WTC11 (cell line): ENCODE data around the gene HBE1. TPM values are rescaled to one million over a fixed set of nuclear protein-coding genes. Genes with fewer than 3 reads are reported as not detected.

Experiments
- ATAC-seq: fragments of 200-7000 bp; cut with Tn5 transposase; 2 replicates; pipeline ENCODE4 v1.10.0; 2021; ENCODE audit warnings: mild to moderate bottlenecking, moderate library complexity
- CTCF ChIA-PET: fragments of 300-600 bp; sonication (Branson Sonifier 250); formaldehyde crosslinking; loops from one replicate; lab custom pipeline; 2021; ENCODE audit warnings: antibody characterized with exemption; lab: Charles Lee
- POLR2A ChIA-PET: fragments of 350-600 bp; sonication (Branson Sonifier 250); formaldehyde crosslinking; loops from one replicate; lab custom pipeline; 2021; ENCODE audit warnings: antibody characterized with exemption; lab: Charles Lee
- DNase-seq: peaks from one replicate; pipeline ENCODE4 v3.0.0; 2021; ENCODE audit warnings: low spot score
- H3K27ac Mint-ChIP-seq: 2 replicates; pipeline ENCODE4 v1.8.0; 2021; ENCODE audit warnings: mixed read lengths
- H3K27me3 Mint-ChIP-seq: 2 replicates; pipeline ENCODE4 v1.8.0; 2021; ENCODE audit warnings: low read depth, mild to moderate bottlenecking, moderate library complexity, mixed read lengths
- H3K36me3 Mint-ChIP-seq: 2 replicates; pipeline ENCODE4 v1.8.0; 2021; ENCODE audit warnings: mixed read lengths
- H3K4me1 Mint-ChIP-seq: 2 replicates; pipeline ENCODE4 v1.8.0; 2022; ENCODE audit warnings: mixed read lengths
- H3K4me3 Mint-ChIP-seq: 2 replicates; pipeline ENCODE4 v1.8.0; 2021; ENCODE audit warnings: mild to moderate bottlenecking, moderate library complexity, mixed read lengths
- H3K9me3 Mint-ChIP-seq: 2 replicates; pipeline ENCODE4 v1.8.0; 2021; ENCODE audit warnings: mixed read lengths
- AR ChIP-seq: fragments of 250-450 bp; sonication (Bioruptor Pico); IDR thresholded peaks from 2 replicates; pipeline ENCODE4 v1.9.0; 2021; ENCODE audit warnings: mild to moderate bottlenecking
- ATF2 ChIP-seq: sonication (generic); formaldehyde crosslinking; IDR thresholded peaks from 2 replicates; pipeline ENCODE4 v1.8.1; 2022; ENCODE audit warnings: low read depth, missing genetic modification reagents, borderline replicate concordance
- ATF3 ChIP-seq: sonication (generic); formaldehyde crosslinking; conservative IDR thresholded peaks from 2 replicates; pipeline ENCODE4 v1.8.1; 2022; ENCODE audit warnings: mild to moderate bottlenecking, missing genetic modification reagents
- E2F1 ChIP-seq: sonication (generic); formaldehyde crosslinking; IDR thresholded peaks from 2 replicates; pipeline ENCODE4 v1.8.0; 2022; ENCODE audit warnings: mild to moderate bottlenecking, missing genetic modification reagents
- FOXJ3 ChIP-seq: sonication (generic); formaldehyde crosslinking; IDR thresholded peaks from 2 replicates; pipeline ENCODE4 v1.9.0; 2021; ENCODE audit warnings: missing genetic modification reagents, mild to moderate bottlenecking, borderline replicate concordance
- GTF2I ChIP-seq: fragments of 250-450 bp; sonication (Bioruptor Pico); conservative IDR thresholded peaks from 2 replicates; pipeline ENCODE4 v1.4.0; 2021; ENCODE audit warnings: mild to moderate bottlenecking
- NR1H2 ChIP-seq: sonication (generic); formaldehyde crosslinking; IDR thresholded peaks from 2 replicates; pipeline ENCODE4 v1.9.0; 2021; ENCODE audit warnings: mild to moderate bottlenecking, moderate library complexity, missing genetic modification reagents
- RORB ChIP-seq: fragments of 250-450 bp; sonication (Bioruptor Pico); IDR thresholded peaks from 2 replicates; pipeline ENCODE4 v1.9.0; 2021; ENCODE audit warnings: mild to moderate bottlenecking
- SMAD4 ChIP-seq: sonication (generic); formaldehyde crosslinking; IDR thresholded peaks from 2 replicates; pipeline ENCODE4 v1.8.0; 2022; ENCODE audit warnings: mild to moderate bottlenecking, missing genetic modification reagents
- SP1 ChIP-seq: sonication (generic); formaldehyde crosslinking; conservative IDR thresholded peaks from 2 replicates; pipeline ENCODE4 v1.8.1; 2022; ENCODE audit warnings: missing genetic modification reagents
- TEAD4 ChIP-seq: sonication (generic); formaldehyde crosslinking; IDR thresholded peaks from 2 replicates; pipeline ENCODE4 v1.8.0; 2022; ENCODE audit warnings: mild to moderate bottlenecking, missing genetic modification reagents
- ZNF416 ChIP-seq: fragments of 250-450 bp; sonication (Bioruptor Pico); IDR thresholded peaks from 2 replicates; pipeline ENCODE4 v1.9.0; 2021; ENCODE audit warnings: mild to moderate bottlenecking, inconsistent platforms
- ZNF423 ChIP-seq: fragments of 250-450 bp; sonication (Bioruptor Pico); IDR thresholded peaks from 2 replicates; pipeline ENCODE4 v2.1.2; 2022; ENCODE audit warnings: mild to moderate bottlenecking, moderate library complexity
- total RNA-seq: library from RNA; stranded (reverse); gene quantifications from 3 replicates; pipeline ENCODE4 v1.2.3, GENCODE V29; 2021
- TF ChIP-seq, protein P1 (sequence below): sonication (generic); formaldehyde crosslinking; IDR thresholded peaks from 2 replicates; pipeline ENCODE4 v1.8.0; 2022; ENCODE audit warnings: missing genetic modification reagents
- TF ChIP-seq, protein P2 (sequence below): sonication (generic); formaldehyde crosslinking; IDR thresholded peaks from 2 replicates; pipeline ENCODE4 v1.8.1; 2023; ENCODE audit warnings: mild to moderate bottlenecking, moderate library complexity, missing genetic modification reagents

The HBE1 gene
- total RNA-seq, 1 experiment from 2014 or later = 3.1 TPM

- CTCF ChIA-PET = no interaction called here
- no peak for ATAC-seq
- POLR2A ChIA-PET = no interaction called here
Measured at GRCh38 chr11:5310423-5310822, 40.7 kb upstream of the HBE1 start.

More at GRCh38 chr11:5310423-5310822, 40.7 kb upstream of the HBE1 start:
- no peaks in the 10 kb centered on the region for H3K4me1 Mint-ChIP-seq
- H3K27me3 Mint-ChIP-seq = no peaks in the 10 kb centered on the region
- H3K4me3 Mint-ChIP-seq = no peak overlapping the region
- peaks cover 7% of the 10 kb centered on the region for H3K9me3 Mint-ChIP-seq
- no peaks in the 10 kb centered on the region for H3K36me3 Mint-ChIP-seq
- DNase-seq = no peak
- no peak overlapping the region for H3K27ac Mint-ChIP-seq
- TF ChIP-seq NR1H2 = no peak
- TF ChIP-seq ZNF423 (CRISPR knock-in tag) = no peak
- no peak for TF ChIP-seq AR (CRISPR knock-in tag)
- TF ChIP-seq ATF3 = no peak
- TF ChIP-seq ATF2 (CRISPR knock-in tag) = no peak
- TF ChIP-seq, protein P1, sequence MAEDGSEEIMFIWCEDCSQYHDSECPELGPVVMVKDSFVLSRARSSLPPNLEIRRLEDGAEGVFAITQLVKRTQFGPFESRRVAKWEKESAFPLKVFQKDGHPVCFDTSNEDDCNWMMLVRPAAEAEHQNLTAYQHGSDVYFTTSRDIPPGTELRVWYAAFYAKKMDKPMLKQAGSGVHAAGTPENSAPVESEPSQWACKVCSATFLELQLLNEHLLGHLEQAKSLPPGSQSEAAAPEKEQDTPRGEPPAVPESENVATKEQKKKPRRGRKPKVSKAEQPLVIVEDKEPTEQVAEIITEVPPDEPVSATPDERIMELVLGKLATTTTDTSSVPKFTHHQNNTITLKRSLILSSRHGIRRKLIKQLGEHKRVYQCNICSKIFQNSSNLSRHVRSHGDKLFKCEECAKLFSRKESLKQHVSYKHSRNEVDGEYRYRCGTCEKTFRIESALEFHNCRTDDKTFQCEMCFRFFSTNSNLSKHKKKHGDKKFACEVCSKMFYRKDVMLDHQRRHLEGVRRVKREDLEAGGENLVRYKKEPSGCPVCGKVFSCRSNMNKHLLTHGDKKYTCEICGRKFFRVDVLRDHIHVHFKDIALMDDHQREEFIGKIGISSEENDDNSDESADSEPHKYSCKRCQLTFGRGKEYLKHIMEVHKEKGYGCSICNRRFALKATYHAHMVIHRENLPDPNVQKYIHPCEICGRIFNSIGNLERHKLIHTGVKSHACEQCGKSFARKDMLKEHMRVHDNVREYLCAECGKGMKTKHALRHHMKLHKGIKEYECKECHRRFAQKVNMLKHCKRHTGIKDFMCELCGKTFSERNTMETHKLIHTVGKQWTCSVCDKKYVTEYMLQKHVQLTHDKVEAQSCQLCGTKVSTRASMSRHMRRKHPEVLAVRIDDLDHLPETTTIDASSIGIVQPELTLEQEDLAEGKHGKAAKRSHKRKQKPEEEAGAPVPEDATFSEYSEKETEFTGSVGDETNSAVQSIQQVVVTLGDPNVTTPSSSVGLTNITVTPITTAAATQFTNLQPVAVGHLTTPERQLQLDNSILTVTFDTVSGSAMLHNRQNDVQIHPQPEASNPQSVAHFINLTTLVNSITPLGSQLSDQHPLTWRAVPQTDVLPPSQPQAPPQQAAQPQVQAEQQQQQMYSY (CRISPR knock-in tag) = no peak
- TF ChIP-seq GTF2I = no peak
- TF ChIP-seq SP1 (CRISPR knock-in tag) = no peak
- no peak for TF ChIP-seq SMAD4 (CRISPR knock-in tag)
- TF ChIP-seq E2F1 (CRISPR knock-in tag) = no peak
- no peak for TF ChIP-seq RORB (CRISPR knock-in tag)
- TF ChIP-seq ZNF416 (CRISPR knock-in tag) = no peak
- no peak for TF ChIP-seq TEAD4 (CRISPR knock-in tag)
- TF ChIP-seq, protein P2, sequence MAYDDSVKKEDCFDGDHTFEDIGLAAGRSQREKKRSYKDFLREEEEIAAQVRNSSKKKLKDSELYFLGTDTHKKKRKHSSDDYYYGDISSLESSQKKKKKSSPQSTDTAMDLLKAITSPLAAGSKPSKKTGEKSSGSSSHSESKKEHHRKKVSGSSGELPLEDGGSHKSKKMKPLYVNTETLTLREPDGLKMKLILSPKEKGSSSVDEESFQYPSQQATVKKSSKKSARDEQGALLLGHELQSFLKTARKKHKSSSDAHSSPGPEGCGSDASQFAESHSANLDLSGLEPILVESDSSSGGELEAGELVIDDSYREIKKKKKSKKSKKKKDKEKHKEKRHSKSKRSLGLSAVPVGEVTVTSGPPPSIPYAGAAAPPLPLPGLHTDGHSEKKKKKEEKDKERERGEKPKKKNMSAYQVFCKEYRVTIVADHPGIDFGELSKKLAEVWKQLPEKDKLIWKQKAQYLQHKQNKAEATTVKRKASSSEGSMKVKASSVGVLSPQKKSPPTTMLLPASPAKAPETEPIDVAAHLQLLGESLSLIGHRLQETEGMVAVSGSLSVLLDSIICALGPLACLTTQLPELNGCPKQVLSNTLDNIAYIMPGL (CRISPR knock-in tag) = no peak
- TF ChIP-seq FOXJ3 = no peak
